GM12878 (cell line): ENCODE results near the gene RRAGD. TPM values are rescaled to one million over a fixed set of nuclear protein-coding genes. Genes with fewer than 3 reads are reported as not detected.

Source experiments
- ATAC-seq: fragments of 200-7000 bp; cut with Tn5 transposase; 3 replicates; pipeline ENCODE4 v1.9.1; 2020; ENCODE audit warnings: mild to moderate bottlenecking, moderate library complexity
- BruUV-seq: library from RNA; stranded (reverse); fragments of 400-500 nt; replicated peaks from 2 replicates; lab custom pipeline; 2021; lab: Mats Ljungman, UMichigan
- CTCF ChIA-PET: fragments of 300-600 bp; sonication (Branson Sonifier 250); formaldehyde crosslinking; extraction: SDS; loops from one replicate; lab custom pipeline; 2021; ENCODE audit warnings: inconsistent platforms; lab: Yijun Ruan, JAX
- POLR2A ChIA-PET: fragments of 350-600 bp; formaldehyde crosslinking; extraction: SDS; loops from one replicate; lab custom pipeline; 2021; ENCODE audit warnings: inconsistent platforms; lab: Charles Lee
- RAD21 ChIA-PET: fragments of 300-600 bp; sonication (Branson Sonifier 250); formaldehyde crosslinking; loops from one replicate; lab custom pipeline; 2023; ENCODE audit warnings: antibody characterized with exemption; ENCODE audit not compliant: unreplicated experiment; lab: Charles Lee
- SMC1A ChIA-PET: fragments of 300-600 bp; sonication (Branson Sonifier 250); formaldehyde crosslinking; loops from one replicate; lab custom pipeline; 2023; ENCODE audit not compliant: unreplicated experiment, uncharacterized antibody; lab: Charles Lee
- DNase-seq: peaks from one replicate; pipeline ENCODE4 v3.0.0-alpha.2; 2011; ENCODE audit warnings: low read depth, low spot score
- FAIRE-seq: peaks from 3 replicates; lab custom pipeline; 2011; peaks lifted over from hg19 to GRCh38; lab: Jason Lieb, UNC
- H2AFZ ChIP-seq: 2 replicates; pipeline ENCODE4 v1.6.0; 2011; ENCODE audit warnings: low read depth, low read length, control low read depth; ENCODE audit not compliant: control insufficient read depth
- H3K27ac ChIP-seq: 2 replicates; pipeline ENCODE4 v1.5.1; 2011; ENCODE audit warnings: control low read depth; ENCODE audit not compliant: control insufficient read depth, insufficient read depth
- H3K27me3 ChIP-seq, 2 experiments: replicated peaks in 1 of 2; 2 replicates each; pipeline versions ENCODE4 v1.6.0 to v1.6.1; 2011; ENCODE audit warnings: low read length in 1 of 2; ENCODE audit not compliant: control insufficient read depth in 2 of 2, insufficient read depth in 2 of 2
- H3K36me3 ChIP-seq, 2 experiments: 2 replicates each; pipeline ENCODE4 v1.5.1; 2011; ENCODE audit warnings: low read length in 1 of 2; ENCODE audit not compliant: control insufficient read depth in 2 of 2, insufficient read depth in 2 of 2
- H3K4me1 ChIP-seq: 2 replicates; pipeline ENCODE4 v1.6.1; 2011; ENCODE audit warnings: mild to moderate bottlenecking, low read length, moderate library complexity, mixed read lengths; ENCODE audit not compliant: control insufficient read depth, insufficient read depth
- H3K4me2 ChIP-seq: 2 replicates; pipeline ENCODE4 v1.6.0; 2011; ENCODE audit warnings: control low read depth; ENCODE audit not compliant: control insufficient read depth, insufficient read depth
- H3K4me3 ChIP-seq: fragments of 200-600 bp; sonication (generic); 2 replicates; pipeline ENCODE4 v1.5.1; 2016
- H3K79me2 ChIP-seq: 2 replicates; pipeline ENCODE4 v1.6.0; 2011; ENCODE audit warnings: low read length; ENCODE audit not compliant: control insufficient read depth, insufficient read depth
- H3K9ac ChIP-seq: 2 replicates; pipeline ENCODE4 v1.8.0; 2011; ENCODE audit warnings: low read length, control low read depth, mixed read lengths; ENCODE audit not compliant: control insufficient read depth, insufficient read depth
- H3K9me3 ChIP-seq: replicated peaks from 3 replicates; pipeline ENCODE4 v1.5.1; 2011; ENCODE audit warnings: mild to moderate bottlenecking, low read length; ENCODE audit not compliant: control insufficient read depth, insufficient read depth
- H4K20me1 ChIP-seq: 2 replicates; pipeline ENCODE4 v1.6.0; 2011; ENCODE audit not compliant: control insufficient read depth, insufficient read depth
- CBX5 ChIP-seq: sonication (generic); IDR thresholded peaks from 2 replicates; pipeline ENCODE4 v1.6.1; 2016; ENCODE audit warnings: low read depth, moderate library complexity, mild to moderate bottlenecking, inconsistent platforms
- CHD2 ChIP-seq: IDR thresholded peaks from 2 replicates; pipeline ENCODE4 v1.6.1; 2011; ENCODE audit warnings: low read depth, low read length, improper control_type of control experiment, borderline replicate concordance
- FOXM1 ChIP-seq: IDR thresholded peaks from 2 replicates; pipeline ENCODE4 v1.6.1; 2012; ENCODE audit warnings: low read depth, mild to moderate bottlenecking, inconsistent platforms, low read length, moderate library complexity
- HDGF ChIP-seq: fragments of 450-650 bp; IDR thresholded peaks from 2 replicates; pipeline ENCODE4 v1.6.1; 2016; ENCODE audit warnings: antibody characterized with exemption
- IRF4 ChIP-seq: IDR thresholded peaks from 2 replicates; pipeline ENCODE4 v1.6.1; 2011; ENCODE audit warnings: low read depth, low read length
- LARP7 ChIP-seq: fragments of 450-650 bp; IDR thresholded peaks from 2 replicates; pipeline ENCODE4 v1.6.1; 2017; ENCODE audit warnings: mild to moderate bottlenecking
- NBN ChIP-seq: fragments of 450-650 bp; IDR thresholded peaks from 2 replicates; pipeline ENCODE4 v1.6.1; 2016
- NR2F1 ChIP-seq: fragments of 450-650 bp; conservative IDR thresholded peaks from 2 replicates; pipeline ENCODE4 v1.6.1; 2017; ENCODE audit warnings: mild to moderate bottlenecking
- POU2F2 ChIP-seq: IDR thresholded peaks from 3 replicates; pipeline ENCODE4 v1.6.1; 2011; ENCODE audit warnings: low read depth, mild to moderate bottlenecking, low read length, borderline replicate concordance
- SRF ChIP-seq, 2 experiments: IDR thresholded peaks; 2 replicates each; pipeline ENCODE4 v1.6.1; 2011; ENCODE audit warnings: low read depth in 2 of 2, low read length in 2 of 2, mild to moderate bottlenecking in 1 of 2, moderate library complexity in 1 of 2
- STAT1 ChIP-seq: fragments of 450-650 bp; conservative IDR thresholded peaks from 2 replicates; pipeline ENCODE4 v1.6.1; 2014; ENCODE audit warnings: antibody characterized with exemption, mild to moderate bottlenecking
- YY1 ChIP-seq: IDR thresholded peaks from 2 replicates; pipeline ENCODE4 v1.6.1; 2011; ENCODE audit warnings: low read depth, mild to moderate bottlenecking, low read length
- ZBTB40 ChIP-seq: fragments of 450-650 bp; IDR thresholded peaks from 2 replicates; pipeline ENCODE4 v1.6.1; 2016; ENCODE audit warnings: mild to moderate bottlenecking, moderate library complexity, borderline replicate concordance
- ZNF207 ChIP-seq: fragments of 450-650 bp; IDR thresholded peaks from 2 replicates; pipeline ENCODE4 v1.6.1; 2014; ENCODE audit warnings: antibody characterized with exemption, mild to moderate bottlenecking, borderline replicate concordance
- WGBS: methylation state at CpG from one replicate; pipeline ENCODE4 v1.1.6; 2016; ENCODE audit warnings: low lambda C conversion rate; ENCODE audit not compliant: insufficient replicate concordance, insufficient coverage; ENCODE audit errors: missing lambda C conversion rate; 5-methylcytosine and 5-hydroxymethylcytosine counted together
- in situ Hi-C: fragments of 300-500 bp; cut with MboI; formaldehyde crosslinking; loops from 9 replicates; pipeline ENCODE4 v1.14.3; 2018; ENCODE audit warnings: mixed read lengths
- intact Hi-C: fragments of 100-400 bp; cut with micrococcal nuclease; formaldehyde crosslinking; loops from one replicate; pipeline ENCODE4 v1.14.2; 2022; ENCODE audit not compliant: unreplicated experiment
- polyA plus RNA-seq, 11 experiments: library from polyadenylated mRNA; depleted of rRNA in 4 of 11; unstranded in 6 of 11; stranded (reverse) in 5 of 11; fragments of >200 nt; fragmentation: Nextera tagmentation in 4 of 11; fragmentation: Illumina TruSeq in 1 of 11; extraction: Ambion mirVana in 4 of 11; extraction: Trizol in 1 of 11; gene quantifications; 1 replicate in 1 of 11; 2 replicates in 10 of 11; pipeline versions ENCODE4 v1.2.1 to v1.2.3, GENCODE V29; 2011 to 2016; ENCODE audit warnings: inconsistent platforms in 2 of 11, missing spikeins in 2 of 11, low read depth in 1 of 11
- total RNA-seq, 4 experiments: library from RNA; depleted of rRNA in 3 of 4; stranded (reverse); fragments of >200 nt in 3 of 4; fragmentation: Illumina TruSeq in 1 of 4; extraction: Trizol in 1 of 4; gene quantifications; 2 replicates each; pipeline versions ENCODE4 v1.2.1 to v1.2.3, GENCODE V29; 2013 to 2021
- TF ChIP-seq, protein P1 (sequence below), 3 experiments: IDR thresholded peaks in 2 of 3; conservative IDR thresholded peaks in 1 of 3; 2 replicates each; pipeline ENCODE4 v1.5.1; 2011; ENCODE audit warnings: low read depth in 3 of 3, low read length in 3 of 3, mild to moderate bottlenecking in 3 of 3, control low read depth in 2 of 3, moderate library complexity in 2 of 3, inconsistent platforms in 1 of 3, mixed read lengths in 1 of 3; ENCODE audit not compliant: control insufficient read depth in 2 of 3, insufficient read depth in 1 of 3; ENCODE audit errors: extremely low read depth in 1 of 3
- TF ChIP-seq, protein P2 (sequence below): fragments of 450-650 bp; IDR thresholded peaks from 2 replicates; pipeline ENCODE4 v1.6.1; 2016; ENCODE audit warnings: mild to moderate bottlenecking

The RRAGD gene
- total and polyA plus RNA-seq, 10 of the 15 experiments (the other 5 are each of a cell fraction or from before 2014, with no cell fraction given) = 4.6 to 17.4 (median 8.5) TPM

DNA sequence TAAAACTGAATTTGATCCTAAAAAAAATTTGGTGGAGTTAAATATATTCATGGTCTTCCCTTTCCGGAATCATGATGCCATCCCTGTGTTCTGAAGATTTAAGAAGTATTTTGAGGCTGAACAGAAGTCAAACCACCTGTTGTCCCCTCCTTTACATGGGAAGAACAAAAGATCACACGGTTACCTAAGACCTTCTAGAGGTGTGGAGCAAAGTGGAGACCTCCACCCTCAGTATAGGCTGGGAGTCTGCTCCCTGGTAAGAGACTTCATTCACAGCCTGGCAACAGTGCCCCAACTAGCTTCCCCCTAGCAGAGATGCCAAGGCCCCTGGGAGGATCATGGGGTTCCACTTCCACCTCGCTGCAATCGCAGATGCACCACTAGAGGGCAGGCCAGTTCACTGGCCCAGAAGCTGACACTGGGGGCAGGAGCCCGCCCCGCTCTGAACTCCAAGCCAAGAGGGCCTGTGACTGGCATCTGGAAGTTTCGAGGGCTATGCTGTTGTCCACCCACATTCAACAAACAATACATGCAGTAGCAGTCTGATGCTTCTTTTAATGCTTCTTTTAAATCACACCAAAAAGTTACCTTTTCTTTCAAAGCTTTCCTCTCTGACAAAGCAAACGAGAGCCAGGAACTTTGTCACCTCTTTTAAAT, 40.1 kb downstream of the RRAGD start:
- SMC1A ChIA-PET = interaction anchor here (0.5 to 4.1 kb wide), 52 partner anchors 9 to 488 kb away, joined by 3 to 52 read pairs (median 4); partner anchors contain the start of genes ANKRD6 and PNRC1
- H3K4me1 ChIP-seq = peaks cover 28% of the 10 kb centered on the region
- TF ChIP-seq ZNF207 (0 out of 2 replicates have a peak, but pooled peaks have one; percentile 73), LARP7 (0 out of 2 replicates have a peak, but pooled peaks have one; percentile 16), SRF (IDR thresholded peaks at IDR 0.05; ENCODE audit: low read depth in 2 of 2, low read length in 2 of 2) (0 out of 4 replicates have a peak, but pooled peaks of 1 of the 2 experiments have one; percentile 43), ZBTB40 (peak; percentile 47), NR2F1 (no peak), CHD2 (0 out of 2 replicates have a peak, but pooled peaks have one; percentile 40), IRF4 (peak; percentile 70), CBX5 (0 out of 2 replicates have a peak, but pooled peaks have one; percentile 75), HDGF (0 out of 2 replicates have a peak, but pooled peaks have one; percentile 52), FOXM1 (peak; percentile 81), NBN (peak; percentile 68; the same call in 1 of the 2 replicates), STAT1 (peak; percentile 93), YY1 (peak; percentile 76), POU2F2 (0 out of 3 replicates have a peak, but pooled peaks have one; percentile 73)
- TF ChIP-seq, protein P1, sequence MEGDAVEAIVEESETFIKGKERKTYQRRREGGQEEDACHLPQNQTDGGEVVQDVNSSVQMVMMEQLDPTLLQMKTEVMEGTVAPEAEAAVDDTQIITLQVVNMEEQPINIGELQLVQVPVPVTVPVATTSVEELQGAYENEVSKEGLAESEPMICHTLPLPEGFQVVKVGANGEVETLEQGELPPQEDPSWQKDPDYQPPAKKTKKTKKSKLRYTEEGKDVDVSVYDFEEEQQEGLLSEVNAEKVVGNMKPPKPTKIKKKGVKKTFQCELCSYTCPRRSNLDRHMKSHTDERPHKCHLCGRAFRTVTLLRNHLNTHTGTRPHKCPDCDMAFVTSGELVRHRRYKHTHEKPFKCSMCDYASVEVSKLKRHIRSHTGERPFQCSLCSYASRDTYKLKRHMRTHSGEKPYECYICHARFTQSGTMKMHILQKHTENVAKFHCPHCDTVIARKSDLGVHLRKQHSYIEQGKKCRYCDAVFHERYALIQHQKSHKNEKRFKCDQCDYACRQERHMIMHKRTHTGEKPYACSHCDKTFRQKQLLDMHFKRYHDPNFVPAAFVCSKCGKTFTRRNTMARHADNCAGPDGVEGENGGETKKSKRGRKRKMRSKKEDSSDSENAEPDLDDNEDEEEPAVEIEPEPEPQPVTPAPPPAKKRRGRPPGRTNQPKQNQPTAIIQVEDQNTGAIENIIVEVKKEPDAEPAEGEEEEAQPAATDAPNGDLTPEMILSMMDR (IDR thresholded peaks at IDR 0.05 in 2 of 3, conservative IDR thresholded peaks at IDR 0.05 in 1 of 3; ENCODE audit: control insufficient read depth in 2 of 3, extremely low read depth in 1 of 3, insufficient read depth in 1 of 3, low read depth in 3 of 3, low read length in 3 of 3) = peak; percentile 97 to 99 (median 99)
- TF ChIP-seq, protein P2, sequence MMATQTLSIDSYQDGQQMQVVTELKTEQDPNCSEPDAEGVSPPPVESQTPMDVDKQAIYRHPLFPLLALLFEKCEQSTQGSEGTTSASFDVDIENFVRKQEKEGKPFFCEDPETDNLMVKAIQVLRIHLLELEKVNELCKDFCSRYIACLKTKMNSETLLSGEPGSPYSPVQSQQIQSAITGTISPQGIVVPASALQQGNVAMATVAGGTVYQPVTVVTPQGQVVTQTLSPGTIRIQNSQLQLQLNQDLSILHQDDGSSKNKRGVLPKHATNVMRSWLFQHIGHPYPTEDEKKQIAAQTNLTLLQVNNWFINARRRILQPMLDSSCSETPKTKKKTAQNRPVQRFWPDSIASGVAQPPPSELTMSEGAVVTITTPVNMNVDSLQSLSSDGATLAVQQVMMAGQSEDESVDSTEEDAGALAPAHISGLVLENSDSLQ = peak; percentile 83

More for the DNA sequence above, 40.1 kb downstream of the RRAGD start:
- ATAC-seq (peak; percentile 89), DNase-seq (no peak), FAIRE-seq (peak; percentile 89)
- peak overlapping the region; percentile 52 for H3K27ac ChIP-seq
- ChIA-PET POLR2A (interaction anchor here (1.0 to 1.7 kb wide), 6 partner anchors 8 to 291 kb away, joined by 3 to 13 read pairs (median 4); partner anchors contain the start of gene PNRC1), RAD21 (interaction anchor here (0.8 to 2.6 kb wide), 42 partner anchors 8 to 1107 kb away, joined by 3 to 30 read pairs (median 6); partner anchors contain the start of genes ANKRD6, LYRM2, RRAGD and UBE2J1), CTCF (interaction anchor here (0.6 to 3.6 kb wide), 67 partner anchors 9 to 1979 kb away, joined by 3 to 116 read pairs (median 5); partner anchors contain the start of genes ANKRD6, CASP8AP2, LYRM2 and MDN1)
- no peaks in the 10 kb centered on the region; the same call in 1 of the 2 replicates for H3K79me2 ChIP-seq
- BruUV-seq = no TSS peak
- in situ Hi-C loops = loop anchor here (5.0 kb wide), 1 partner anchor 240 kb away; no protein-coding TSS in a partner anchor
- no peaks in the 10 kb centered on the region for H3K36me3 ChIP-seq
- intact Hi-C loops = loop anchor here (1.0 to 10.0 kb wide), 6 partner anchors 39 to 1103 kb away; no protein-coding TSS in a partner anchor
- no peaks in the 10 kb centered on the region for H4K20me1 ChIP-seq
- peak overlapping the region; percentile 14 for H3K4me2 ChIP-seq
- 0% methylated on average over 8 of the region's 8 CpGs for WGBS
- peak overlapping the region; percentile 6 for H2AFZ ChIP-seq
- no peaks in the 10 kb centered on the region for H3K27me3 ChIP-seq
- peak overlapping the region; percentile 3 for H3K9ac ChIP-seq
- no peaks in the 10 kb centered on the region for H3K9me3 ChIP-seq
- no peak overlapping the region for H3K4me3 ChIP-seq
